HepG2 (cell line): ENCODE measurements around the gene SQSTM1.

ENCODE experiments used
- CEBPB ChIP-seq: IDR thresholded peaks from 2 replicates; pipeline ENCODE4 v1.6.1; 2011; ENCODE audit warnings: low read depth, low read length, improper control_type of control experiment, borderline replicate concordance
- EP300 ChIP-seq, 3 experiments: sonication (generic) in 1 of 3; formaldehyde crosslinking in 1 of 3; IDR thresholded peaks; 2 replicates each; pipeline versions ENCODE4 v1.5.1 to v1.6.1; 2011 to 2020; ENCODE audit warnings: low read depth in 2 of 3, low read length in 2 of 3, borderline replicate concordance in 1 of 3, improper control_type of control experiment in 1 of 3, mild to moderate bottlenecking in 1 of 3, missing genetic modification reagents in 1 of 3, moderate library complexity in 1 of 3
- GABPA ChIP-seq, 2 experiments: IDR thresholded peaks; 2 replicates each; pipeline ENCODE4 v1.6.1; 2011 to 2016; ENCODE audit warnings: low read depth in 2 of 2, low read length in 1 of 2, missing biosample characterization in 1 of 2, missing genetic modification characterization in 1 of 2
- TAF1 ChIP-seq: sonication (generic); formaldehyde crosslinking; IDR thresholded peaks from 2 replicates; pipeline ENCODE4 v1.4.0; 2020; ENCODE audit warnings: missing genetic modification reagents
- ZC3H4 ChIP-seq: sonication (generic); formaldehyde crosslinking; IDR thresholded peaks from 2 replicates; pipeline ENCODE4 v1.4.0; 2020; ENCODE audit warnings: missing genetic modification reagents, borderline replicate concordance
- ZNF609 ChIP-seq: sonication (generic); formaldehyde crosslinking; IDR thresholded peaks from 2 replicates; pipeline ENCODE4 v1.4.0; 2020; ENCODE audit warnings: mild to moderate bottlenecking, missing genetic modification reagents, borderline replicate concordance
- ZNF687 ChIP-seq: sonication (generic); formaldehyde crosslinking; IDR thresholded peaks from 2 replicates; pipeline ENCODE4 v1.5.1; 2020; ENCODE audit warnings: mild to moderate bottlenecking, missing genetic modification reagents, moderate library complexity

- TF ChIP-seq ZC3H4 (no peak), ZNF687 (no peak), GABPA (IDR thresholded peaks at IDR 0.05; ENCODE audit: low read depth, low read length) (no peak), GABPA (CRISPR knock-in tag; IDR thresholded peaks at IDR 0.05; ENCODE audit: low read depth) (no peak), TAF1 (CRISPR knock-in tag) (no peak), EP300 (IDR thresholded peaks at IDR 0.05; ENCODE audit: low read depth in 2 of 2, low read length in 2 of 2) (no peak), EP300 (CRISPR knock-in tag; IDR thresholded peaks at IDR 0.05; ENCODE audit: borderline replicate concordance) (no peak), ZNF609 (CRISPR knock-in tag) (no peak), CEBPB (no peak)
These were observed 3.8 kb upstream of the SQSTM1 start for GRCh38 chr5:179816796-179817469.
